ENCODE results near the gene GNL2.
"Not testable (repeated sequence)": the region's sequence is repeated elsewhere in the genome, so short reads cannot be mapped to it uniquely, and the experiment has no call there.

The GNL2 gene

GRCh38 chr1:37606481-37607263 lies 10.9 kb upstream of the GNL2 start:
- no peak for DNase-seq

- DNase-seq = no peak
These were observed 10.2 kb upstream of the GNL2 start for GRCh38 chr1:37605806-37606474.

- no peak for DNase-seq
These were observed 9.4 kb upstream of the GNL2 start for GRCh38 chr1:37605061-37605650.

- DNase-seq = peak in 1 of 2 donors; percentile 7
These were observed 7.3 kb upstream of the GNL2 start for GRCh38 chr1:37602750-37603694.

GRCh38 chr1:37601441-37601840 lies 5.7 kb upstream of the GNL2 start:
- DNase-seq = no peak

GRCh38 chr1:37599940-37600339 lies 4.2 kb upstream of the GNL2 start:
- no peak for DNase-seq

- DNase-seq = no peak
These were observed 488 bp upstream of the GNL2 start for GRCh38 chr1:37596182-37596667.

- DNase-seq = no peak
These were observed 2.0 kb downstream of the GNL2 start for GRCh38 chr1:37593726-37594125.

GRCh38 chr1:37588939-37589338 lies 6.8 kb downstream of the GNL2 start:
- DNase-seq = no peak

GRCh38 chr1:37584544-37584943 lies 11.2 kb downstream of the GNL2 start:
- DNase-seq = not testable (repeated sequence)

- DNase-seq = no peak
These were observed 20.0 kb downstream of the GNL2 start for GRCh38 chr1:37575692-37576091.

GRCh38 chr1:37574834-37575480 lies 20.8 kb downstream of the GNL2 start:
- no peak for DNase-seq

GRCh38 chr1:37570528-37571334 lies 25.0 kb downstream of the GNL2 start:
- no peak for DNase-seq

- no peak for DNase-seq
These were observed 28.7 kb downstream of the GNL2 start for GRCh38 chr1:37567023-37567422.

- no peak for DNase-seq
These were observed 30.8 kb downstream of the GNL2 start for GRCh38 chr1:37564892-37565291.

GRCh38 chr1:37562984-37563383 lies 32.8 kb downstream of the GNL2 start:
- DNase-seq = no peak

GRCh38 chr1:37561133-37562132 lies 34.3 kb downstream of the GNL2 start:
- DNase-seq = no peak

GRCh38 chr1:37560401-37561132 lies 35.2 kb downstream of the GNL2 start:
- no peak for DNase-seq

GRCh38 chr1:37559957-37560379 lies 35.8 kb downstream of the GNL2 start:
- DNase-seq = not testable (repeated sequence)

Data from hippocampal formation (tissue), 2 donors.